ENCODE data around the gene SYTL3.

DNA sequence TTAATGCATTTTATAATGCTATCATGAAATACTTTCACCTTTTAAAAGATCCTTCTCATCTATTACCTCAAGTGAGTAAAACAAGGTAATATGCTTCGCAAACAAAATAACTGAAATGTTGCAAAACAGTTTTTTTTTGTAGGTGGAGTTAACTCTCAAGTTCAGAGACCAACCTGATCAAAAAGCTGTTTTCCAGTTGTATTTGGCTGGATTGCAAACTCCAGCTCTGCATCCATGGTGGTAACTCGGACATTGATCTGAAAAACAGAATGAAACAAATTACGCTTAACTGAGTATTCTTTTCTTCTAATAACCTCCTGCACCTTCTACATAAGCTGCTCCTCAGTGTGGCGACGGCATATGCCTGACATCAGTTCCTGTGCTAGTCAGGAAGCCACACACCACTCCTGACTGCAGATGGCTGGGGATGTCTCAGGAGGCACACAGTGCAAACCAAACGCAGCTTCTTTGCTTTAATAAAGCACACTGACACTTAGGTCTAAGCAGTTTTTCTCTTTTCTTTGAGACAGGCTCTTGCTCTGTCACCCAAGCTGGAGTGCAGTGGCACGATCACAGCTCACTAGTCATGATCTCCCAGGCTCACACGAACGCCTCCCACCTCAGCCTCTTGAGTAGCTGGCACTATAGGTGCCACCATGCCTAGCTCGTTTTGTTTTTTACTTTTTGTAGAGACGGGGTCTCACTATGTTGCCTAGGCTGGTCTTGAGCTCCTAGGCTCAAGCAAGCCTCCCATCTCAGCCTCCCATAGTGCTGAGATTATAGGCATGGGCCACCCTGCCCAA, 139.5 kb downstream of the SYTL3 start:
- TF ChIP-seq POLR2AphosphoS5 (IDR thresholded peaks at IDR 0.05; ENCODE audit: low read depth, low read length), result no peak
- no peak for TF ChIP-seq TAF1 (IDR thresholded peaks at IDR 0.05; ENCODE audit: low read depth, low read length)
- no peak for TF ChIP-seq POLR2A (IDR thresholded peaks at IDR 0.05; ENCODE audit: low read depth, low read length)
- TF ChIP-seq SPI1 (IDR thresholded peaks at IDR 0.05; ENCODE audit: low read depth, low read length), result no peak
